Kidney capillary endothelial cell (primary cell): ENCODE measurements around the gene MGRN1.

Source experiments
- DNase-seq: peaks from one replicate; pipeline ENCODE4 v3.0.0-alpha.2; 2018; ENCODE audit warnings: low spot score

MGRN1 gene

DNA sequence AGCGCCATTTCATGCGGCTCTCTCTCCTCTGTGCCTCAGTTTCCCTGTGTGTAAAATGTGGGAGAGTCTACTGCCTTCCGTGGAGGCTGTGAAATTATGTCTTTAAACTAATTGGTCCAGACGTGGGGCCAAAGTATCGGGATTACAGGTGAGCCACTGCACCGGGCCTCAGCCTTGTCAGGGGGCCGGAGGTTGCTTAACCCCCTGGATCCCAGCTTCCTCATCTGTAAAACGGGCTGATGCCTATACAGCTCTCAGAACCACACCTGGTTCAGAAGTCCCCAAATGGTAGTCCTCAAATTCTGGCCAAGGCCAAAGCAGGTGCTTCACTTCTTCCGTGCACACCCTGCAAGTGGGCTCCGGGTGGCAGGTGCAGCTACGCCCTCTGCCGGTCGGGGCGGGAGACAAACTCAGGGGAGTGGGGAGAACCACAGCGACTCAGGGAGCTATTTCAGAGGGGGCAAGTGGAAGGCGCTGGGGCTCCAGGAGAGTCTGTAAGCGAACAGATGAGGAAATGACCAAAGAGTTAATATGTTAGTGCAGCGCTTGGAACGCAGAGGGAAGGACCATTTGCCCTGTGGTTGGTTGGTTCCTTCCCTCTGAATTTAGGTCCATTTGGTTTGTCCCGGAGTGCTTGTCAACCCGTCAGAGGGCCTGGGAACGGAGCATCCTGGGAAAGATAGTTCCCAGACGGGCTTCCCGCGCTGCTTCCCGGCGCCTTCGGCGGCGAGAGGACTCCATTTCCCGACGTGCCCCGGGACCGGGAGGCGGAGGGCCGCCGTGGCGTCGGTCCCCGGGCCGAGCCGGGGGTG lies at the start of gene MGRN1:
MGRN1 (plus strand) TSS at position 812 of the 812 bp plus-strand sequence. CDS start 135 bp downstream, outside the sequence.
- DNase-seq: peak; percentile 92

- DNase-seq: no peak
Measured at GRCh38 chr16:4574919-4575705, 49.5 kb upstream of the MGRN1 start.

GRCh38 chr16:4576008-4576407 lies 48.6 kb upstream of the MGRN1 start:
- DNase-seq: no peak

DNA sequence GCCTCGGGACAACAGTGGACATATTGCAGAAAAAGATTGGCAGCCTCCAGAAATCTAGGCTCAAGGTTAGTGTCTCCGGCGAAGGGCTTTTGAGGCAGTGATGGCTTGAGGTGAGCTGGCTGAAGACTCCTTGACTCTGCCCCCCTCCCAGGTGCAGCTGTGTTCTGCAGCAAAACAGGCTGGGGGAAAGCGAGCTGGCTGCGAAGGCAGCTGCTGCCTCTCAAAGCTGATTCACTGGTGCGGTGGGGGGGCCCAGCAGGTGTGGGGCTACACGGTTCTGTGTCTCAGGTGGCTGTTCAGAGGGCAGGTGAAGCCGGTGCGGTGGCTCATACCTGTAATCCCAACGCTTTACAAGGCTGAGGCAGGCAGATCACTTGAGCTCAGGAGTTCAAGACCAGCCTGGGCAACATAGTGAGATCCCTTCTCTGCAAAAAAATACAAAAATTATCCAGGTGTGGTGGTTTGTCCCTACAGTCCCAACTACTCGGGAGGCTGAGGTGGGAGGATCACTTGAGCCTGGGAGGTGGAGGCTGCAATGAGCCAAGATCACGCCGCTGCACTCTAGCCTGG lies 45.6 kb upstream of the MGRN1 start:
- no peak for DNase-seq

- no peak for DNase-seq
Measured at GRCh38 chr16:4580250-4580649, 44.4 kb upstream of the MGRN1 start.

- DNase-seq: no peak
Measured at GRCh38 chr16:4583906-4584305, 40.7 kb upstream of the MGRN1 start.

- no peak for DNase-seq
Measured at GRCh38 chr16:4586291-4586690, 38.3 kb upstream of the MGRN1 start.

GRCh38 chr16:4588386-4588785 lies 36.2 kb upstream of the MGRN1 start:
- no peak for DNase-seq

DNA sequence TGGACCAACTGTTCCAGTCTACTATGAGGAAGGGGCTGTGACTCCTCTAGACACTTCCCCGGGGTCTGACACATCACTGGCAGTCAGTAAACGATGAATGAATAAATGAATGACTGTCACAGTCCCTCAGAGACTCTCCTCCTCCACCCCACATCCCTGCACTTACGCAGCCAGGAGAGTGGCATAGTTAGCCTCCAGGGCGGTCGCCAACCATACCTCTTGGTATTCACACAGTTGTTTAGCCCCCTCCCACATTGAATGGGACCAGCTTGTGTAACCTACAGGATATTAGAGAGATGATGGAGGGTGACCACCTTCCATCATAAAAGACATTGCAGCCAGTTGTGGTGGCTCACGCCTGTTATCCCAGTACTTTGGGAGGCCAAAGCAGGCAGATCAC lies 35.7 kb upstream of the MGRN1 start:
- no peak for DNase-seq

DNA sequence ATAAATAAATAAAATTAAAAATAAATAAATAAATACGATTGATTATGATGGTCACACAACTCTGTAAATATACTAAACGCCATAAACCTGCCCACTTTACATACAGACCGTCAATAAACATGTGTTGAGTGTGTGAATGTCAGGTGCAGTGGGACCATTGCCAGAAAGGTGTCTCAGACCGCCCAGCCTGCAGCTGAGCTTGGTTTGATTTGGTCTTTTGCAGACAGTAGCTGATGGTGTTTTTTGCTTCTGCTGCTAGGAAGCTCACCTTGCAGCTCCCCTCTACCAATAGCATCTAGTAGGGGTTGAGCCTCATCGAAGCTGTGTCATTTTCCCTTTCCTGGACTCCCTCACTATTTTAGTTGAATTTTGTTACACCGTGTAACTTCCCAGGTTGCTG lies 33.4 kb upstream of the MGRN1 start:
- DNase-seq: no peak

GRCh38 chr16:4591706-4592470 lies 32.7 kb upstream of the MGRN1 start:
- no peak for DNase-seq

GRCh38 chr16:4593086-4593485 lies 31.5 kb upstream of the MGRN1 start:
- DNase-seq: no peak

DNA sequence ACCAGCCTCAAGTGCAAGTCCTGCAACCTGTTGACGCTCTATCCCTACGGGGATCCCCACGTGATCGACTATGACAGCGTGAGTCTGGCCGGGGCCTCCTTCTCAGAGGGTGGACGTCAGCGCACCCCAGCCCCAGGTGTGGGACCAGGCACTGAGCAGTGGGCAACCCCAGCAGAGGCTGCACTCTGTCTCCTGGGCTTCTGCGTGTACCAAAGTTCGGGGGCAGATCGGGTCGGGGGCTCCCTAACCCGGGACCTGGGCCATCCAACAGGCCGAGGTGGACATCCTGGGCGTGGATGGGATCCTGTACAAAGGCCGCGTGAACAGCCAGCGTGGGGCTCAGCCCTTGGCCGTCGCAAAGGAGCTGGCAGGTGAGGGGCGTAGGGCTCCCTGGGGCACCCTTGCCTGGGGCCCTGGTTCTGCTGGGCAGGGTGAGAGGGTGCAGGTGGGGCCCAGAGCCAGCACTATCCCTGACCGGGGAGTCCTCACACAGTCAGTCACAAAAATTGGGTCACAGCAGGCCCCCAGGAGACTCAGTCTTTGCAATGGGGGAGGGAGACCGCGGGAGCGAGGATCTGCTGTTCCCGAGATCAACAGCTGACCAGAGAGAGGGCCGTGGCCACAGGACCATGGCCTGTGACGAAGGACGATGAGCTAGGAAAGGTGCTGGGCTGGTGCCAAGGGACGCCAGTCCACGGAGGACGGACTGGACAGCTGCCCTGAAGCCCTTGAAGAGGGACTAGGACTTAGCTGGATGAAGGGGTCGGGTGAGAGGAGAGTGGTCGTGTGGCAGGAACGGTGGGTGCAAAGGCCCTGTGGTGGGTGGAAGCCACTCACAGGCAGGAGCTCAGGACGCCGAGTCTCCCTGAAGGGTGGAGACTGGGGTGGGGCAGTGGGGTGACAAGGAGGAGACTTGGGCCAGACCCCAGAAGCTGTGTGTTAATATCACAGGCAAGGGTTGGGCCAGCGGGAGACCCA lies 29.9 kb upstream of the MGRN1 start:
- DNase-seq: no peak

GRCh38 chr16:4597174-4597573 lies 27.5 kb upstream of the MGRN1 start:
- no peak for DNase-seq

DNA sequence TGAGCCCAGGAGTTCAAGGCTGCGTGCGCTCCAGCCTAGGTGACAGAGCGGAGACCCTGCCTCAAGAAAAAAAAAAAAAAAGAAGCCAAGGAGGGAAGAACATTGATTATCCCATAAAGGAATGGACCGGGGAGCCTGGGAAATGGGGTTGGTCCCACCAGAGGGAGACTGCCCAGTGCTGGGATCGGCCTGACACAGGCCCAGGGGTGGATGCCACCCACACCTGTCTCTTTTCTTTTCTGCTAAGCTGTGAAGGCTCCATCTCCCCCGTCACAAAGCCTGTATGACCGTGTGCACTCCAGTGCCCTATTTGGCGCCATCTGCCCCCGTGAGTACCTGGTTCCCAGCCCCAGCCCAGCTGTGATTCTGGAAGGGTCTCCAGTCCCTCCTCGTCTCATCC lies 25.6 kb upstream of the MGRN1 start:
- no peak for DNase-seq

- no peak for DNase-seq
Measured at GRCh38 chr16:4599545-4599944, 25.1 kb upstream of the MGRN1 start.

GRCh38 chr16:4601036-4601863 lies 23.4 kb upstream of the MGRN1 start:
- no peak for DNase-seq

- no peak for DNase-seq
Measured at GRCh38 chr16:4601864-4602186, 22.8 kb upstream of the MGRN1 start.

DNA sequence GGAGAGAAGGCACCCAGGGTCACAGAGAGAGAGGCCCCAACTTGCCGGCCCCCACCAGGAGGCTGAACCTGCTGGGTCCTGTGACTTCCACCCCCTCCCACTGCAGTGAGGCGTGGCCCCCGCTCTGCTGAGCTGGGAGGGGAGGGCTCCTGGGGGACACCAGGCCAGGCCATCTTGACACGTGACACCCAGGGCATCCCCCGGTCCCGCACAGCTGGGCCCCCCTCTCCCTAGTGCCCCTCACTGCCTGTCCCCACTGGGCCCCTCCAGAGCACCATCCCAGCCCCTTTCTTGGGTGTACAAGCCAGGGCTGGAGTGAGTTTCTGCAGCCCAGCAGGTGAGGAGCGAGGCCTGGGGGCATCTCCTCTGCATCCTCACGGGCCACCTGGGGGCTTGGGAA lies 22.3 kb upstream of the MGRN1 start:
- no peak for DNase-seq

DNA sequence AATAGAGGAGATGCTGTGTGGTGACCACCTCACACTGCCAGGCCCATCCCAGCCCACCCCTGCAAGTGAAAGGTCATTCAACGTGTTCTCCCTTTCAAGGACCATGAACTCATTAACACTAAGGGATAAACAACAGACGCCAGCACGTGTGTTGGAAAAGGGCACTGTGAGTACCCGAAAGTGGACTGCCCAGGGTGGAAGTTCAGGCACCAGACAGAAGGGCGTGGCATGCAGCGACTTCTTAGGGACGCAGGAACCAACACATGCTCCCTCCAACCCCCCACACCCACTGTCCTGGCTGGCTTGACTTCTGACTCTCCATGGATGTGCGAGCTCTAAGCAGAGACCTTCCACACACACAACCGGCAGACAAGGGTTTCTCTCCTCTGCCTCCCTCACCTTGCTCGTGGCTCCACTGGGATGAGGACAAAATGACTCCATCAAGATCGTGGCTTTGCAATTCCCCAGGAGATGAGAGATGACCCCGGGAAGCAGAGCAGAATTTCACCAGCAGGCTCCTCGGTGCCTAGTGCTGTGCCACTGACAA lies 20.9 kb upstream of the MGRN1 start:
- no peak for DNase-seq
